Neural progenitor cell (in vitro differentiated cells): ENCODE data around the gene GRAMD4. TPM values are rescaled to one million over a fixed set of nuclear protein-coding genes. Genes with fewer than 3 reads are reported as not detected.

Experiments used
- DNase-seq: peaks from one replicate; pipeline ENCODE4 v3.0.0-alpha.2; 2016; ENCODE audit warnings: low spot score
- H2AFZ ChIP-seq: fragments of 200-600 bp; sonication (generic); replicated peaks from 2 replicates; pipeline ENCODE4 v1.6.1; 2016; ENCODE audit warnings: antibody characterized with exemption
- H3F3A ChIP-seq: fragments of 200-600 bp; sonication (generic); 2 replicates; pipeline ENCODE4 v1.6.1; 2016; ENCODE audit warnings: antibody characterized with exemption, low read depth
- H3K27ac ChIP-seq: fragments of 200-600 bp; sonication (generic); 2 replicates; pipeline ENCODE4 v1.5.1; 2016; ENCODE audit warnings: mild to moderate bottlenecking
- H3K27me3 ChIP-seq: fragments of 200-600 bp; sonication (generic); 2 replicates; pipeline ENCODE4 v1.6.1; 2016; ENCODE audit warnings: mild to moderate bottlenecking, moderate library complexity
- H3K36me3 ChIP-seq: fragments of 200-600 bp; sonication (generic); 2 replicates; pipeline ENCODE4 v1.5.1; 2016
- H3K4me1 ChIP-seq: fragments of 200-600 bp; sonication (generic); 2 replicates; pipeline ENCODE4 v1.6.1; 2016; ENCODE audit warnings: mixed run types
- H3K4me2 ChIP-seq: fragments of 200-600 bp; sonication (generic); 2 replicates; pipeline ENCODE4 v1.6.1; 2016
- H3K4me3 ChIP-seq: fragments of 200-600 bp; sonication (generic); 2 replicates; pipeline ENCODE4 v1.5.1; 2016
- H3K79me2 ChIP-seq: fragments of 200-600 bp; sonication (generic); 2 replicates; pipeline ENCODE4 v1.6.1; 2016; ENCODE audit warnings: low read depth
- H3K9ac ChIP-seq: fragments of 200-600 bp; sonication (generic); 2 replicates; pipeline ENCODE4 v1.6.1; 2016
- H3K9me3 ChIP-seq: fragments of 200-600 bp; sonication (generic); 2 replicates; pipeline ENCODE4 v1.5.1; 2016; ENCODE audit warnings: low read depth
- H4K20me1 ChIP-seq: fragments of 200-600 bp; sonication (generic); 2 replicates; pipeline ENCODE4 v1.6.1; 2016; ENCODE audit warnings: low read depth
- H3K27ac Mint-ChIP-seq: 3 replicates; pipeline ENCODE4 v1.8.0; 2021; ENCODE audit warnings: mixed read lengths
- H3K27me3 Mint-ChIP-seq: 2 replicates; pipeline ENCODE4 v1.8.0; 2022; ENCODE audit warnings: low read depth, mild to moderate bottlenecking, inconsistent platforms, moderate library complexity, mixed read lengths; ENCODE audit not compliant: insufficient read depth
- H3K36me3 Mint-ChIP-seq: 3 replicates; pipeline ENCODE4 v1.8.0; 2021; ENCODE audit warnings: mixed read lengths
- H3K4me1 Mint-ChIP-seq: 3 replicates; pipeline ENCODE4 v1.8.0; 2021; ENCODE audit warnings: mixed read lengths
- H3K4me3 Mint-ChIP-seq: 3 replicates; pipeline ENCODE4 v1.8.0; 2021; ENCODE audit warnings: mild to moderate bottlenecking, moderate library complexity, mixed read lengths
- H3K9me3 Mint-ChIP-seq: 3 replicates; pipeline ENCODE4 v1.8.0; 2020; ENCODE audit warnings: mixed read lengths
- EZH2 ChIP-seq: fragments of 200-600 bp; sonication (generic); IDR thresholded peaks from 2 replicates; pipeline ENCODE4 v1.6.1; 2017; ENCODE audit warnings: antibody characterized with exemption, mild to moderate bottlenecking, moderate library complexity
- EZH2phosphoT487 ChIP-seq: fragments of 200-600 bp; sonication (generic); IDR thresholded peaks from 2 replicates; pipeline ENCODE4 v1.6.1; 2017; ENCODE audit warnings: antibody characterized with exemption
- total RNA-seq: library from RNA; depleted of rRNA; stranded (reverse); fragments of >200 nt; gene quantifications from 2 replicates; pipeline ENCODE4 v1.2.3, GENCODE V29; 2015; ENCODE audit warnings: low replicate concordance
- TF ChIP-seq, protein P1 (sequence below): fragments of 200-600 bp; sonication (generic); IDR thresholded peaks from 2 replicates; pipeline ENCODE4 v1.5.1; 2017; ENCODE audit warnings: antibody characterized with exemption, mild to moderate bottlenecking

Gene GRAMD4
- total RNA-seq, 1 donor from 2014 or later = 32.2 TPM

DNA sequence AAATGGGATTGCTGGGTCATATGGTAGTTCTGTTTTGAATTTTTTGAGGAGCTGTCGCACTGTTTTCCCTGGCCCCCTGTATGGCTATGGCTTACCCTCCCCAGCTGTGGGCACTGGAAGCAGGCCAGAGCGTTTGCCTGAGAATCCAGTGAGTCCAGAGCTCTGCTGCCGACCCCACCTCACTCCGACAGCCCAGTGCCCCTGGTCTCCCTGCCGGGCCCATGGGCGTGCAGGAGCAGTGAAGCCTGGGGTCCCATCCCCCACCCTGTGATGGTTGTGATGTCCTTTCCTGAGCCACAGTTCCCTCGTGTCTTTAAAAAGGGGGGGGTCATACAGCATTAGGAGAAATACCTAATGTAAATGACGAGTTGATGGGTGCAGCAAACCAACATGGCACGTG, 13.3 kb upstream of the GRAMD4 start:
- DNase-seq = no peak
- Histone ChIP-seq H3F3A (peaks cover 9% of the 10 kb centered on the region), H3K4me3 (no peak overlapping the region), H3K9ac (no peak overlapping the region), H3K9me3 (no peaks in the 10 kb centered on the region), H2AFZ (no peak overlapping the region), H3K36me3 (no peaks in the 10 kb centered on the region), H3K79me2 (peaks cover 15% of the 10 kb centered on the region), H4K20me1 (peaks cover 3% of the 10 kb centered on the region), H3K4me1 (peaks cover 11% of the 10 kb centered on the region), H3K27ac (no peak overlapping the region), H3K4me2 (no peak overlapping the region), H3K27me3 (no peaks in the 10 kb centered on the region)
- Mint-ChIP-seq H3K9me3 (peaks cover 7% of the 10 kb centered on the region), H3K27ac (no peak overlapping the region), H3K4me1 (peaks cover 26% of the 10 kb centered on the region), H3K36me3 (peaks cover 1% of the 10 kb centered on the region), H3K27me3 (peaks cover under 1% of the 10 kb centered on the region), H3K4me3 (no peak overlapping the region)
- TF ChIP-seq, protein P1, sequence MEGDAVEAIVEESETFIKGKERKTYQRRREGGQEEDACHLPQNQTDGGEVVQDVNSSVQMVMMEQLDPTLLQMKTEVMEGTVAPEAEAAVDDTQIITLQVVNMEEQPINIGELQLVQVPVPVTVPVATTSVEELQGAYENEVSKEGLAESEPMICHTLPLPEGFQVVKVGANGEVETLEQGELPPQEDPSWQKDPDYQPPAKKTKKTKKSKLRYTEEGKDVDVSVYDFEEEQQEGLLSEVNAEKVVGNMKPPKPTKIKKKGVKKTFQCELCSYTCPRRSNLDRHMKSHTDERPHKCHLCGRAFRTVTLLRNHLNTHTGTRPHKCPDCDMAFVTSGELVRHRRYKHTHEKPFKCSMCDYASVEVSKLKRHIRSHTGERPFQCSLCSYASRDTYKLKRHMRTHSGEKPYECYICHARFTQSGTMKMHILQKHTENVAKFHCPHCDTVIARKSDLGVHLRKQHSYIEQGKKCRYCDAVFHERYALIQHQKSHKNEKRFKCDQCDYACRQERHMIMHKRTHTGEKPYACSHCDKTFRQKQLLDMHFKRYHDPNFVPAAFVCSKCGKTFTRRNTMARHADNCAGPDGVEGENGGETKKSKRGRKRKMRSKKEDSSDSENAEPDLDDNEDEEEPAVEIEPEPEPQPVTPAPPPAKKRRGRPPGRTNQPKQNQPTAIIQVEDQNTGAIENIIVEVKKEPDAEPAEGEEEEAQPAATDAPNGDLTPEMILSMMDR = no peak
- no peak for TF ChIP-seq EZH2
- no peak for TF ChIP-seq EZH2phosphoT487

DNA sequence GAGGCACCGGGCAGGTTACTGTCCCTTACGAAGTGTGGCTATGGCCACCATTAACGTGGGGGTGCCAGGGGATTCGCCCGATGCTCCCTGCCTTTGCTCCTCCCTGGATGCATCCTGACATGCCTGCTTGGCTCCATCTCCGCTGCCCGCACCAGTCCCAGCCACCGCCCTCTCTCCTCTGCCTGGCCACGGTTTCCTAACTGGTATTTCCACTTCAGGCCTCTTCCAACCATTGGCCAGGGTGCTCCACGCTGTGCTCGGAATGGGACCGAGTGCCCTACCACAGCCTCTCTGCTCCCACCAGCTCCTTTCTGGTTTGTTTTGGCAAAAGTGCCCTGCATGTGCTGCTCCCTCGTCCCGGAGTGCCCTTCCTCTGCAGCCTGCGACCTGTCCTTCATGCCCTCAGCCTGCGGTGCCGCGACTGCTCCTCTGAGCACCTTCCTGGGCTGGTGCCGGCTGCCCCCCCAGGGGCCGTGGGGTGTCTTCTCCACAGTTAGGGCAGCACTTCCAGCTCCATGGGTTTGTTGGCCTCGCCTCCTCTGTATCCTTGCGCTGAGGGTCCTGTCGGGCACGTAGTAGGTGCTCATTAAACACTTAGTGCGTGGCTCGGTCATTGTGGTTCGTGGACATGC, 12.6 kb upstream of the GRAMD4 start:
- H3K27ac Mint-ChIP-seq = no peak overlapping the region

DNA sequence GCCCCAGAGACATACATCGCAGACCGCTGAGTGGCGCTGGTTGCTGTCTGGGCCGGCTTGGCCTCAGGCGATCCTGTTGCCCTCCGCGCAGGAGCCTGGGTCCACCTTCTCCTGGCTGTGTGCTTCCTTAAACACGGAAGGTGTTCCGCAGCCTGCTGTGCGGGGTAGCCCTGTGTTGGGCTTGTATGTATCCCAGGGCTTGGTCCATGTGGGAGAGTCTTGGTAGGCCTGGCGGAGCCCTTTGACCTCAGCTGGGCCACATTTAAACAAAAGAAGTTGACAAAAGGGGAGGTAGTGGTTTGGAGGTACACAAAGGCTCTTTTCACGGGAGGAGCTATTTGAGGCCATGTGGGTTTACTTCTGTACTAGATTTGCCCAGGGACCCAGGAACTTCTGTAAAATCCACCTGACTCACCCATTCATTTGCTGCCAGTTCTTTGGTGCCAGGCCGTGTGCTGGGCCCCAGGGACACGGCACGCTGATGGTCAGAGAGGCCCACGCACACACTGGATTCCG, 11.0 kb upstream of the GRAMD4 start:
- Histone ChIP-seq H3K4me3 (no peak overlapping the region), H3K27me3 (no peaks in the 10 kb centered on the region), H3F3A (peaks cover 9% of the 10 kb centered on the region), H3K4me1 (peaks cover 11% of the 10 kb centered on the region), H2AFZ (no peak overlapping the region), H3K79me2 (peaks cover 15% of the 10 kb centered on the region), H3K27ac (peak overlapping the region; percentile 70), H3K9me3 (no peaks in the 10 kb centered on the region), H4K20me1 (peaks cover 9% of the 10 kb centered on the region), H3K36me3 (no peaks in the 10 kb centered on the region), H3K4me2 (peak overlapping the region; percentile 31), H3K9ac (no peak overlapping the region)
- TF ChIP-seq EZH2phosphoT487 (no peak), EZH2 (no peak)
- TF ChIP-seq, protein P1 = no peak
- Mint-ChIP-seq H3K36me3 (no peaks in the 10 kb centered on the region), H3K9me3 (peaks cover 10% of the 10 kb centered on the region), H3K4me3 (peak overlapping the region; percentile 24), H3K27me3 (no peaks in the 10 kb centered on the region), H3K4me1 (peaks cover 36% of the 10 kb centered on the region), H3K27ac (no peak overlapping the region)
- DNase-seq = peak; percentile 44

More for the DNA sequence above, 12.6 kb upstream of the GRAMD4 start:
- H3K4me2 ChIP-seq = no peak overlapping the region
- no peaks in the 10 kb centered on the region for H3K9me3 ChIP-seq
- DNase-seq = no peak
- H2AFZ ChIP-seq = no peak overlapping the region
- no peaks in the 10 kb centered on the region for H3K36me3 ChIP-seq
- H3K4me3 Mint-ChIP-seq = no peak overlapping the region
- H3K9me3 Mint-ChIP-seq = peaks cover 7% of the 10 kb centered on the region
- no peaks in the 10 kb centered on the region for H3K27me3 ChIP-seq
- peaks cover 1% of the 10 kb centered on the region for H3K36me3 Mint-ChIP-seq
- H3K27me3 Mint-ChIP-seq = no peaks in the 10 kb centered on the region
- peaks cover 28% of the 10 kb centered on the region for H3K4me1 Mint-ChIP-seq
- H3K27ac ChIP-seq = no peak overlapping the region
- H3K4me3 ChIP-seq = no peak overlapping the region
- H4K20me1 ChIP-seq = peaks cover 3% of the 10 kb centered on the region
- peaks cover 9% of the 10 kb centered on the region for H3F3A ChIP-seq
- H3K79me2 ChIP-seq = peaks cover 15% of the 10 kb centered on the region
- peaks cover 11% of the 10 kb centered on the region for H3K4me1 ChIP-seq
- H3K9ac ChIP-seq = no peak overlapping the region
- TF ChIP-seq EZH2phosphoT487 = no peak
- TF ChIP-seq EZH2 = no peak
- TF ChIP-seq, protein P1 = no peak
